GM23338 (cell line): Measurements from ENCODE around the gene WDR19. TPM values are rescaled to one million over a fixed set of nuclear protein-coding genes. Genes with fewer than 3 reads are reported as not detected.

Experiments used
- ATAC-seq: fragments of 200-7000 bp; cut with Tn5 transposase; 3 replicates; pipeline ENCODE4 v1.9.1; 2020
- DNase-seq: peaks from one replicate; pipeline ENCODE4 v3.0.0-alpha.2; 2015; ENCODE audit warnings: low spot score
- H2AFZ ChIP-seq: fragments of 200-600 bp; sonication (generic); 2 replicates; pipeline ENCODE4 v1.8.0; 2016; ENCODE audit warnings: antibody characterized with exemption, mild to moderate bottlenecking, moderate library complexity
- H3F3A ChIP-seq: fragments of 200-600 bp; sonication (generic); replicated peaks from 2 replicates; pipeline ENCODE4 v1.8.0; 2017; ENCODE audit warnings: antibody characterized with exemption, mixed run types, low read depth
- H3K27ac ChIP-seq: fragments of 200-600 bp; sonication (generic); 2 replicates; pipeline ENCODE4 v1.6.1; 2016; ENCODE audit warnings: low read depth
- H3K27me3 ChIP-seq: fragments of 200-600 bp; sonication (generic); 2 replicates; pipeline ENCODE4 v1.8.0; 2016; ENCODE audit warnings: mild to moderate bottlenecking, mixed run types, moderate library complexity; ENCODE audit not compliant: insufficient read depth
- H3K36me3 ChIP-seq: fragments of 200-600 bp; sonication (generic); 2 replicates; pipeline ENCODE4 v1.8.0; 2016; ENCODE audit warnings: mild to moderate bottlenecking; ENCODE audit not compliant: insufficient read depth
- H3K4me1 ChIP-seq: fragments of 200-600 bp; sonication (generic); 2 replicates; pipeline ENCODE4 v1.8.0; 2016; ENCODE audit warnings: mild to moderate bottlenecking, moderate library complexity; ENCODE audit not compliant: insufficient read depth
- H3K4me2 ChIP-seq: fragments of 200-600 bp; sonication (generic); 2 replicates; pipeline ENCODE4 v1.7.1; 2017; ENCODE audit warnings: mixed run types
- H3K4me3 ChIP-seq: fragments of 200-600 bp; sonication (generic); 2 replicates; pipeline ENCODE4 v1.6.1; 2016; ENCODE audit warnings: mixed run types
- H3K79me2 ChIP-seq: fragments of 200-600 bp; sonication (generic); replicated peaks from 2 replicates; pipeline ENCODE4 v1.8.0; 2017; ENCODE audit warnings: mild to moderate bottlenecking; ENCODE audit not compliant: insufficient read depth
- H3K9me2 ChIP-seq: fragments of 200-600 bp; sonication (generic); 2 replicates; pipeline ENCODE4 v1.8.0; 2017; ENCODE audit not compliant: insufficient read depth
- H4K20me1 ChIP-seq: fragments of 200-600 bp; sonication (generic); replicated peaks from 2 replicates; pipeline ENCODE4 v1.8.0; 2017; ENCODE audit warnings: mild to moderate bottlenecking; ENCODE audit not compliant: insufficient read depth
- H3K27ac Mint-ChIP-seq: 2 replicates; pipeline ENCODE4 v1.8.0; 2020; ENCODE audit warnings: inconsistent platforms, mild to moderate bottlenecking, moderate library complexity, mixed read lengths
- H3K27me3 Mint-ChIP-seq: 3 replicates; pipeline ENCODE4 v1.8.0; 2022; ENCODE audit warnings: low read depth, mild to moderate bottlenecking, moderate library complexity, mixed read lengths, inconsistent platforms; ENCODE audit not compliant: insufficient read depth, poor library complexity
- H3K36me3 Mint-ChIP-seq: 3 replicates; pipeline ENCODE4 v1.8.0; 2021; ENCODE audit warnings: low read depth, mild to moderate bottlenecking, inconsistent platforms, moderate library complexity, mixed read lengths
- H3K4me1 Mint-ChIP-seq: 3 replicates; pipeline ENCODE4 v1.8.0; 2020; ENCODE audit warnings: mild to moderate bottlenecking, inconsistent platforms, mixed read lengths
- H3K4me3 Mint-ChIP-seq: 3 replicates; pipeline ENCODE4 v1.8.0; 2021; ENCODE audit warnings: moderate library complexity, mild to moderate bottlenecking, inconsistent platforms, mixed read lengths
- H3K9me3 Mint-ChIP-seq: 3 replicates; pipeline ENCODE4 v1.8.0; 2020; ENCODE audit warnings: moderate library complexity, mild to moderate bottlenecking, inconsistent platforms, mixed read lengths
- CREB1 ChIP-seq: fragments of 250-450 bp; sonication (Bioruptor Pico); IDR thresholded peaks from 2 replicates; pipeline ENCODE4 v1.5.0; 2020; ENCODE audit warnings: low read depth, mild to moderate bottlenecking, moderate library complexity
- EZH2 ChIP-seq: fragments of 200-600 bp; sonication (generic); IDR thresholded peaks from one replicate; pipeline ENCODE4 v1.8.0; 2017; ENCODE audit warnings: antibody characterized with exemption, mild to moderate bottlenecking, low read depth; ENCODE audit not compliant: unreplicated experiment
- EZH2phosphoT487 ChIP-seq: fragments of 200-600 bp; sonication (generic); IDR thresholded peaks from one replicate; pipeline ENCODE4 v1.8.1; 2018; ENCODE audit warnings: antibody characterized with exemption; ENCODE audit not compliant: unreplicated experiment
- JUNB ChIP-seq: IDR thresholded peaks from one replicate; pipeline ENCODE4 v1.6.1; 2016; ENCODE audit warnings: antibody characterized with exemption; ENCODE audit not compliant: unreplicated experiment
- NANOG ChIP-seq: IDR thresholded peaks from 2 replicates; pipeline ENCODE4 v1.6.1; 2016; ENCODE audit warnings: antibody characterized with exemption, borderline replicate concordance
- POLR2AphosphoS5 ChIP-seq: IDR thresholded peaks from 2 replicates; pipeline ENCODE4 v1.6.1; 2016; ENCODE audit warnings: antibody characterized with exemption, low read depth
- STAT1 ChIP-seq: IDR thresholded peaks from one replicate; pipeline ENCODE4 v1.6.1; 2016; ENCODE audit warnings: antibody characterized with exemption; ENCODE audit not compliant: unreplicated experiment
- ZNF114 ChIP-seq: fragments of 250-450 bp; sonication (Bioruptor Pico); IDR thresholded peaks from 2 replicates; pipeline ENCODE4 v1.5.0; 2020; ENCODE audit warnings: mild to moderate bottlenecking, moderate library complexity
- ZNF331 ChIP-seq: fragments of 250-450 bp; sonication (Bioruptor Pico); IDR thresholded peaks from 2 replicates; pipeline ENCODE4 v1.5.0; 2020; ENCODE audit warnings: low read depth, mild to moderate bottlenecking, moderate library complexity
- polyA plus RNA-seq: library from polyadenylated mRNA; unstranded; fragments of >200 nt; fragmentation: Nextera tagmentation; extraction: Ambion mirVana; gene quantifications from 2 replicates; pipeline ENCODE4 v1.2.1, GENCODE V29; 2016
- total RNA-seq: library from RNA; depleted of rRNA; stranded (reverse); fragments of >200 nt; shearing (Covaris generic); gene quantifications from 2 replicates; pipeline ENCODE4 v1.2.3, GENCODE V29; 2014
- TF ChIP-seq, protein P1 (sequence below): IDR thresholded peaks from 2 replicates; pipeline ENCODE4 v1.6.1; 2016; ENCODE audit warnings: antibody characterized with exemption
- TF ChIP-seq, protein P2 (sequence below), 2 experiments: fragments of 200-600 bp in 1 of 2; sonication (generic) in 1 of 2; conservative IDR thresholded peaks; 2 replicates each; pipeline versions ENCODE4 v1.5.1 to v1.6.1; 2016 to 2017; ENCODE audit warnings: antibody characterized with exemption in 2 of 2, low read depth in 2 of 2, mild to moderate bottlenecking in 2 of 2, moderate library complexity in 1 of 2
- TF ChIP-seq, protein P3 (sequence below): IDR thresholded peaks from one replicate; pipeline ENCODE4 v1.6.1; 2018; ENCODE audit warnings: antibody characterized with exemption; ENCODE audit not compliant: unreplicated experiment

Gene WDR19
- total and polyA plus RNA-seq, 2 experiments from 2014 or later = 17.2 to 23.7 TPM

DNA sequence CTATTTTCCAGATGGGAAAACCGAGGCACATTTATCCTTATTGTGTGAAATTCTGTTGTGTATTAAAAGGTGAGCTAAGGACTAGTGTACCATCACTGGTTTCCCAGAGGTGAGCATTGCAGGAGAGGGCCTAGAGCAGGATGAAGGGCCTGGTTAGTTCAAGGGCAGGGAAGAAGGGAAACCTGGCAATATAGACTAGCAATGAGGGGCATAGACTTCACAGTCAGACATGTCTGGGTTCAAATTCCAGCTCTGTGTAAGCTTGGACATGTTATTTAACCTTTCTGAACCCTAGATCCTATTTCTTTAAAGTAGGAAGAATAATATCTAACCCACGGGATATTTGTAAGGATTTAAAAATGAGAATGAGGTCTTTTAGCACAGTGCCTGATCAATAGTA lies 50.8 kb downstream of the WDR19 start (continued):
- no peak for TF ChIP-seq ZNF114 (CRISPR knock-in tag)
- no peak for TF ChIP-seq POLR2AphosphoS5
- TF ChIP-seq NANOG = no peak

DNA sequence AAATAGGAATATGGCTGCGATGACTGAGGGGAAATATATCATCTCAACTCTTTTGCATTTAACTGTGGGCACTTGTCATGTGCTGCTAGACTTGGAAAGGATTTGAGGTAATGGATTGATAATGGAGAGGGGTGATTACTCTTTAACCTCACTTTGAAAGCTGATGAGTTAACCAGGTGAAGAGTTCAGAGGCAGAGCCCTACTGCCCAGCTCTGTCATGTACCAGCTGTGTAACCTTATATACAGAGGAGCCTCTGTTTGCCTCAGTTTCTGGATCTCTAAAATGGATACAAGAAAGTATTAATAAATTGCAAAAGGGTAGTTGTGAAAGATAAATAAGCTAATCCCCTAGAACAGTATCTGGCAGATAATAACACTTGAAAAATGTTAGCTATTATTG lies 51.5 kb downstream of the WDR19 start:
- Histone ChIP-seq H3K9me2 (no peaks in the 10 kb centered on the region), H3K36me3 (no peaks in the 10 kb centered on the region), H3K79me2 (no peaks in the 10 kb centered on the region), H3F3A (no peaks in the 10 kb centered on the region), H3K27me3 (no peaks in the 10 kb centered on the region), H2AFZ (no peak overlapping the region), H3K4me1 (no peaks in the 10 kb centered on the region), H3K27ac (no peak overlapping the region), H4K20me1 (no peaks in the 10 kb centered on the region), H3K4me3 (no peak overlapping the region), H3K4me2 (no peak overlapping the region)
- ATAC-seq (no peak), DNase-seq (no peak)
- Mint-ChIP-seq H3K36me3 (no peaks in the 10 kb centered on the region), H3K4me1 (no peaks in the 10 kb centered on the region), H3K9me3 (no peaks in the 10 kb centered on the region), H3K27me3 (no peaks in the 10 kb centered on the region), H3K4me3 (no peak overlapping the region), H3K27ac (no peak overlapping the region)
- TF ChIP-seq, protein P1, sequence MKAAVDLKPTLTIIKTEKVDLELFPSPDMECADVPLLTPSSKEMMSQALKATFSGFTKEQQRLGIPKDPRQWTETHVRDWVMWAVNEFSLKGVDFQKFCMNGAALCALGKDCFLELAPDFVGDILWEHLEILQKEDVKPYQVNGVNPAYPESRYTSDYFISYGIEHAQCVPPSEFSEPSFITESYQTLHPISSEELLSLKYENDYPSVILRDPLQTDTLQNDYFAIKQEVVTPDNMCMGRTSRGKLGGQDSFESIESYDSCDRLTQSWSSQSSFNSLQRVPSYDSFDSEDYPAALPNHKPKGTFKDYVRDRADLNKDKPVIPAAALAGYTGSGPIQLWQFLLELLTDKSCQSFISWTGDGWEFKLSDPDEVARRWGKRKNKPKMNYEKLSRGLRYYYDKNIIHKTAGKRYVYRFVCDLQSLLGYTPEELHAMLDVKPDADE = no peak
- TF ChIP-seq EZH2phosphoT487 = no peak
- TF ChIP-seq, protein P2, sequence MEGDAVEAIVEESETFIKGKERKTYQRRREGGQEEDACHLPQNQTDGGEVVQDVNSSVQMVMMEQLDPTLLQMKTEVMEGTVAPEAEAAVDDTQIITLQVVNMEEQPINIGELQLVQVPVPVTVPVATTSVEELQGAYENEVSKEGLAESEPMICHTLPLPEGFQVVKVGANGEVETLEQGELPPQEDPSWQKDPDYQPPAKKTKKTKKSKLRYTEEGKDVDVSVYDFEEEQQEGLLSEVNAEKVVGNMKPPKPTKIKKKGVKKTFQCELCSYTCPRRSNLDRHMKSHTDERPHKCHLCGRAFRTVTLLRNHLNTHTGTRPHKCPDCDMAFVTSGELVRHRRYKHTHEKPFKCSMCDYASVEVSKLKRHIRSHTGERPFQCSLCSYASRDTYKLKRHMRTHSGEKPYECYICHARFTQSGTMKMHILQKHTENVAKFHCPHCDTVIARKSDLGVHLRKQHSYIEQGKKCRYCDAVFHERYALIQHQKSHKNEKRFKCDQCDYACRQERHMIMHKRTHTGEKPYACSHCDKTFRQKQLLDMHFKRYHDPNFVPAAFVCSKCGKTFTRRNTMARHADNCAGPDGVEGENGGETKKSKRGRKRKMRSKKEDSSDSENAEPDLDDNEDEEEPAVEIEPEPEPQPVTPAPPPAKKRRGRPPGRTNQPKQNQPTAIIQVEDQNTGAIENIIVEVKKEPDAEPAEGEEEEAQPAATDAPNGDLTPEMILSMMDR (conservative IDR thresholded peaks at IDR 0.05; ENCODE audit: low read depth in 2 of 2) = no peak
- TF ChIP-seq NANOG = no peak
- no peak for TF ChIP-seq ZNF331 (CRISPR knock-in tag)
- TF ChIP-seq, protein P3, sequence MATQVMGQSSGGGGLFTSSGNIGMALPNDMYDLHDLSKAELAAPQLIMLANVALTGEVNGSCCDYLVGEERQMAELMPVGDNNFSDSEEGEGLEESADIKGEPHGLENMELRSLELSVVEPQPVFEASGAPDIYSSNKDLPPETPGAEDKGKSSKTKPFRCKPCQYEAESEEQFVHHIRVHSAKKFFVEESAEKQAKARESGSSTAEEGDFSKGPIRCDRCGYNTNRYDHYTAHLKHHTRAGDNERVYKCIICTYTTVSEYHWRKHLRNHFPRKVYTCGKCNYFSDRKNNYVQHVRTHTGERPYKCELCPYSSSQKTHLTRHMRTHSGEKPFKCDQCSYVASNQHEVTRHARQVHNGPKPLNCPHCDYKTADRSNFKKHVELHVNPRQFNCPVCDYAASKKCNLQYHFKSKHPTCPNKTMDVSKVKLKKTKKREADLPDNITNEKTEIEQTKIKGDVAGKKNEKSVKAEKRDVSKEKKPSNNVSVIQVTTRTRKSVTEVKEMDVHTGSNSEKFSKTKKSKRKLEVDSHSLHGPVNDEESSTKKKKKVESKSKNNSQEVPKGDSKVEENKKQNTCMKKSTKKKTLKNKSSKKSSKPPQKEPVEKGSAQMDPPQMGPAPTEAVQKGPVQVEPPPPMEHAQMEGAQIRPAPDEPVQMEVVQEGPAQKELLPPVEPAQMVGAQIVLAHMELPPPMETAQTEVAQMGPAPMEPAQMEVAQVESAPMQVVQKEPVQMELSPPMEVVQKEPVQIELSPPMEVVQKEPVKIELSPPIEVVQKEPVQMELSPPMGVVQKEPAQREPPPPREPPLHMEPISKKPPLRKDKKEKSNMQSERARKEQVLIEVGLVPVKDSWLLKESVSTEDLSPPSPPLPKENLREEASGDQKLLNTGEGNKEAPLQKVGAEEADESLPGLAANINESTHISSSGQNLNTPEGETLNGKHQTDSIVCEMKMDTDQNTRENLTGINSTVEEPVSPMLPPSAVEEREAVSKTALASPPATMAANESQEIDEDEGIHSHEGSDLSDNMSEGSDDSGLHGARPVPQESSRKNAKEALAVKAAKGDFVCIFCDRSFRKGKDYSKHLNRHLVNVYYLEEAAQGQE = no peak
- TF ChIP-seq ZNF114 (CRISPR knock-in tag) = no peak
- no peak for TF ChIP-seq STAT1
- no peak for TF ChIP-seq EZH2
- no peak for TF ChIP-seq JUNB
- no peak for TF ChIP-seq CREB1 (CRISPR knock-in tag)
